HEK293 (cell line): ENCODE measurements around the gene RRBP1.

Source experiments
- CTCF ChIP-seq: fragments of 450-650 bp; formaldehyde crosslinking; IDR thresholded peaks from 2 replicates; pipeline ENCODE4 v1.5.1; 2016; ENCODE audit warnings: missing biosample characterization, missing genetic modification characterization
- REST ChIP-seq: fragments of 450-650 bp; formaldehyde crosslinking; IDR thresholded peaks from 2 replicates; pipeline ENCODE4 v1.5.1; 2016; ENCODE audit warnings: missing biosample characterization, missing genetic modification characterization
- TCF7L2 ChIP-seq: IDR thresholded peaks from 2 replicates; pipeline ENCODE4 v1.6.1; 2011; ENCODE audit warnings: low read depth, mild to moderate bottlenecking, inconsistent platforms, low read length, moderate library complexity, borderline replicate concordance
- YY1 ChIP-seq: fragments of 450-650 bp; formaldehyde crosslinking; IDR thresholded peaks from 2 replicates; pipeline ENCODE4 v1.5.1; 2018; ENCODE audit warnings: missing biosample characterization, missing genetic modification characterization
- ZBTB49 ChIP-seq: fragments of 450-650 bp; formaldehyde crosslinking; IDR thresholded peaks from 2 replicates; pipeline ENCODE4 v1.5.1; 2016; ENCODE audit warnings: missing biosample characterization, missing genetic modification characterization, low read depth
- ZNF114 ChIP-seq: fragments of 450-650 bp; formaldehyde crosslinking; IDR thresholded peaks from 2 replicates; pipeline ENCODE4 v1.5.0; 2017; ENCODE audit warnings: missing biosample characterization, missing genetic modification characterization
- ZNF174 ChIP-seq: fragments of 450-650 bp; formaldehyde crosslinking; IDR thresholded peaks from 2 replicates; pipeline ENCODE4 v1.5.0; 2017; ENCODE audit warnings: missing biosample characterization, mild to moderate bottlenecking, missing genetic modification characterization
- ZNF19 ChIP-seq: fragments of 450-650 bp; formaldehyde crosslinking; IDR thresholded peaks from 2 replicates; pipeline ENCODE4; 2016; ENCODE audit warnings: missing biosample characterization, missing genetic modification characterization, low read depth
- ZNF610 ChIP-seq: fragments of 450-650 bp; formaldehyde crosslinking; IDR thresholded peaks from 2 replicates; pipeline ENCODE4 v1.5.1; 2016; ENCODE audit warnings: missing biosample characterization, missing genetic modification characterization, borderline replicate concordance
- ZNF624 ChIP-seq: fragments of 450-650 bp; formaldehyde crosslinking; IDR thresholded peaks from 2 replicates; pipeline ENCODE4 v1.5.1; 2017; ENCODE audit warnings: missing biosample characterization, missing genetic modification characterization
- TF ChIP-seq, protein P1 (sequence below): fragments of 450-650 bp; formaldehyde crosslinking; IDR thresholded peaks from 2 replicates; pipeline ENCODE4 v1.5.1; 2017; ENCODE audit warnings: missing biosample characterization, missing genetic modification characterization
- TF ChIP-seq, protein P2 (sequence below): fragments of 450-650 bp; formaldehyde crosslinking; IDR thresholded peaks from 2 replicates; pipeline ENCODE4 v1.5.1; 2016; ENCODE audit warnings: missing biosample characterization, missing genetic modification characterization
- TF ChIP-seq, protein P3 (sequence below): fragments of 450-650 bp; formaldehyde crosslinking; IDR thresholded peaks from 2 replicates; pipeline ENCODE4 v1.5.1; 2016; ENCODE audit warnings: missing biosample characterization, missing genetic modification characterization
- TF ChIP-seq, protein P4 (sequence below): fragments of 450-650 bp; formaldehyde crosslinking; IDR thresholded peaks from 2 replicates; pipeline ENCODE4 v1.5.1; 2016; ENCODE audit warnings: missing biosample characterization, missing genetic modification characterization

DNA sequence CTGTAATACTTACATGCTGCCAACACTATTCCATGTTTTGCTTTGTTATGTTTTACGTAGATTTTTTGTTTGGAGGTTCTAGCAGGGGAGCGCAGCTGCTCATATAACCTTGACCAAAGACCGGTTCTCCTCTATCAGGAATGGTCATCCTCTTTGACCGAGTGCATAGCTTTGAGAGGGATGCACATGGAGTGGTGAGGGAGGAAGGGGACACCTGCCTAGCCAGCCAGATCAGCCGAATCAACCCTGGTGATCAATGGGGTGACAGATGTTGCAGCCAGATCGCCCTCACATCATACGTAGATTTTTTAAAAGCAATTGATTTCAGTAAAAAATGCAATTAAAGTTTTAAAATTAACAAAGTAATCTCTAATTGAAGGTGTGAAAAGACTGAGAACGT, 105.8 kb downstream of the RRBP1 start:
- TF ChIP-seq CTCF = no peak
- no peak for TF ChIP-seq ZNF624
- TF ChIP-seq ZNF19 (tag by site-specific recombination) = no peak
- TF ChIP-seq REST (tag by site-specific recombination) = no peak
- no peak for TF ChIP-seq YY1
- no peak for TF ChIP-seq ZNF174 (tag by site-specific recombination)
- no peak for TF ChIP-seq ZNF610 (tag by site-specific recombination)
- TF ChIP-seq, protein P1, sequence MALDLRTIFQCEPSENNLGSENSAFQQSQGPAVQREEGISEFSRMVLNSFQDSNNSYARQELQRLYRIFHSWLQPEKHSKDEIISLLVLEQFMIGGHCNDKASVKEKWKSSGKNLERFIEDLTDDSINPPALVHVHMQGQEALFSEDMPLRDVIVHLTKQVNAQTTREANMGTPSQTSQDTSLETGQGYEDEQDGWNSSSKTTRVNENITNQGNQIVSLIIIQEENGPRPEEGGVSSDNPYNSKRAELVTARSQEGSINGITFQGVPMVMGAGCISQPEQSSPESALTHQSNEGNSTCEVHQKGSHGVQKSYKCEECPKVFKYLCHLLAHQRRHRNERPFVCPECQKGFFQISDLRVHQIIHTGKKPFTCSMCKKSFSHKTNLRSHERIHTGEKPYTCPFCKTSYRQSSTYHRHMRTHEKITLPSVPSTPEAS = no peak
- no peak for TF ChIP-seq TCF7L2
- TF ChIP-seq, protein P2, sequence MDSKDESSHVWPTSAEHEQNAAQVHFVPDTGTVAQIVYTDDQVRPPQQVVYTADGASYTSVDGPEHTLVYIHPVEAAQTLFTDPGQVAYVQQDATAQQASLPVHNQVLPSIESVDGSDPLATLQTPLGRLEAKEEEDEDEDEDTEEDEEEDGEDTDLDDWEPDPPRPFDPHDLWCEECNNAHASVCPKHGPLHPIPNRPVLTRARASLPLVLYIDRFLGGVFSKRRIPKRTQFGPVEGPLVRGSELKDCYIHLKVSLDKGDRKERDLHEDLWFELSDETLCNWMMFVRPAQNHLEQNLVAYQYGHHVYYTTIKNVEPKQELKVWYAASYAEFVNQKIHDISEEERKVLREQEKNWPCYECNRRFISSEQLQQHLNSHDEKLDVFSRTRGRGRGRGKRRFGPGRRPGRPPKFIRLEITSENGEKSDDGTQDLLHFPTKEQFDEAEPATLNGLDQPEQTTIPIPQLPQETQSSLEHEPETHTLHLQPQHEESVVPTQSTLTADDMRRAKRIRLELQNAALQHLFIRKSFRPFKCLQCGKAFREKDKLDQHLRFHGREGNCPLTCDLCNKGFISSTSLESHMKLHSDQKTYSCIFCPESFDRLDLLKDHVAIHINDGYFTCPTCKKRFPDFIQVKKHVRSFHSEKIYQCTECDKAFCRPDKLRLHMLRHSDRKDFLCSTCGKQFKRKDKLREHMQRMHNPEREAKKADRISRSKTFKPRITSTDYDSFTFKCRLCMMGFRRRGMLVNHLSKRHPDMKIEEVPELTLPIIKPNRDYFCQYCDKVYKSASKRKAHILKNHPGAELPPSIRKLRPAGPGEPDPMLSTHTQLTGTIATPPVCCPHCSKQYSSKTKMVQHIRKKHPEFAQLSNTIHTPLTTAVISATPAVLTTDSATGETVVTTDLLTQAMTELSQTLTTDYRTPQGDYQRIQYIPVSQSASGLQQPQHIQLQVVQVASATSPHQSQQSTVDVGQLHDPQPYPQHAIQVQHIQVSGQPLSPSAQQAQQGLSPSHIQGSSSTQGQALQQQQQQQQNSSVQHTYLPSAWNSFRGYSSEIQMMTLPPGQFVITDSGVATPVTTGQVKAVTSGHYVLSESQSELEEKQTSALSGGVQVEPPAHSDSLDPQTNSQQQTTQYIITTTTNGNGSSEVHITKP (tag by site-specific recombination) = no peak
- TF ChIP-seq, protein P3, sequence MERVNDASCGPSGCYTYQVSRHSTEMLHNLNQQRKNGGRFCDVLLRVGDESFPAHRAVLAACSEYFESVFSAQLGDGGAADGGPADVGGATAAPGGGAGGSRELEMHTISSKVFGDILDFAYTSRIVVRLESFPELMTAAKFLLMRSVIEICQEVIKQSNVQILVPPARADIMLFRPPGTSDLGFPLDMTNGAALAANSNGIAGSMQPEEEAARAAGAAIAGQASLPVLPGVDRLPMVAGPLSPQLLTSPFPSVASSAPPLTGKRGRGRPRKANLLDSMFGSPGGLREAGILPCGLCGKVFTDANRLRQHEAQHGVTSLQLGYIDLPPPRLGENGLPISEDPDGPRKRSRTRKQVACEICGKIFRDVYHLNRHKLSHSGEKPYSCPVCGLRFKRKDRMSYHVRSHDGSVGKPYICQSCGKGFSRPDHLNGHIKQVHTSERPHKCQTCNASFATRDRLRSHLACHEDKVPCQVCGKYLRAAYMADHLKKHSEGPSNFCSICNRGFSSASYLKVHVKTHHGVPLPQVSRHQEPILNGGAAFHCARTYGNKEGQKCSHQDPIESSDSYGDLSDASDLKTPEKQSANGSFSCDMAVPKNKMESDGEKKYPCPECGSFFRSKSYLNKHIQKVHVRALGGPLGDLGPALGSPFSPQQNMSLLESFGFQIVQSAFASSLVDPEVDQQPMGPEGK (tag by site-specific recombination) = no peak
- TF ChIP-seq, protein P4, sequence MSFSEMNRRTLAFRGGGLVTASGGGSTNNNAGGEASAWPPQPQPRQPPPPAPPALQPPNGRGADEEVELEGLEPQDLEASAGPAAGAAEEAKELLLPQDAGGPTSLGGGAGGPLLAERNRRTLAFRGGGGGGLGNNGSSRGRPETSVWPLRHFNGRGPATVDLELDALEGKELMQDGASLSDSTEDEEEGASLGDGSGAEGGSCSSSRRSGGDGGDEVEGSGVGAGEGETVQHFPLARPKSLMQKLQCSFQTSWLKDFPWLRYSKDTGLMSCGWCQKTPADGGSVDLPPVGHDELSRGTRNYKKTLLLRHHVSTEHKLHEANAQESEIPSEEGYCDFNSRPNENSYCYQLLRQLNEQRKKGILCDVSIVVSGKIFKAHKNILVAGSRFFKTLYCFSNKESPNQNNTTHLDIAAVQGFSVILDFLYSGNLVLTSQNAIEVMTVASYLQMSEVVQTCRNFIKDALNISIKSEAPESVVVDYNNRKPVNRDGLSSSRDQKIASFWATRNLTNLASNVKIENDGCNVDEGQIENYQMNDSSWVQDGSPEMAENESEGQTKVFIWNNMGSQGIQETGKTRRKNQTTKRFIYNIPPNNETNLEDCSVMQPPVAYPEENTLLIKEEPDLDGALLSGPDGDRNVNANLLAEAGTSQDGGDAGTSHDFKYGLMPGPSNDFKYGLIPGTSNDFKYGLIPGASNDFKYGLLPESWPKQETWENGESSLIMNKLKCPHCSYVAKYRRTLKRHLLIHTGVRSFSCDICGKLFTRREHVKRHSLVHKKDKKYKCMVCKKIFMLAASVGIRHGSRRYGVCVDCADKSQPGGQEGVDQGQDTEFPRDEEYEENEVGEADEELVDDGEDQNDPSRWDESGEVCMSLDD (tag by site-specific recombination) = no peak
- no peak for TF ChIP-seq ZNF114 (tag by site-specific recombination)
- no peak for TF ChIP-seq ZBTB49
